ENCODE results near the gene DOK7. TPM values are rescaled to one million over a fixed set of nuclear protein-coding genes. Genes with fewer than 3 reads are reported as not detected.
"Not testable (repeated sequence)": the region's sequence is repeated elsewhere in the genome, so short reads cannot be mapped to it uniquely, and the experiment has no call there.

DOK7 gene
- total RNA-seq, 2 experiments from 2014 or later, result not detected

GRCh38 chr4:3502941-3503936 lies 40.1 kb downstream of the DOK7 start:
- intact Hi-C loops (cut with micrococcal nuclease), result no loop called here
- H3K9me3 Mint-ChIP-seq, result no peaks in the 10 kb centered on the region
- no peaks in the 10 kb centered on the region for H3K27me3 Mint-ChIP-seq (ENCODE audit: low read depth)
- no peak for DNase-seq
- H3K27ac Mint-ChIP-seq, result no peak overlapping the region
- CTCF ChIA-PET, result no interaction called here
- peaks cover 3% of the 10 kb centered on the region for H3K4me1 Mint-ChIP-seq (ENCODE audit: low read depth)
- H3K36me3 Mint-ChIP-seq (ENCODE audit: low read depth), result peaks cover 18% of the 10 kb centered on the region
- no peak overlapping the region for H3K4me3 Mint-ChIP-seq

GRCh38 chr4:3505231-3505630 lies 42.1 kb downstream of the DOK7 start:
- no peak for DNase-seq
- no peak overlapping the region for H3K4me3 Mint-ChIP-seq
- intact Hi-C loops (cut with micrococcal nuclease), result no loop called here
- H3K4me1 Mint-ChIP-seq (ENCODE audit: low read depth), result peaks cover 3% of the 10 kb centered on the region
- H3K9me3 Mint-ChIP-seq, result no peaks in the 10 kb centered on the region
- peaks cover 27% of the 10 kb centered on the region for H3K36me3 Mint-ChIP-seq (ENCODE audit: low read depth)
- no peaks in the 10 kb centered on the region for H3K27me3 Mint-ChIP-seq (ENCODE audit: low read depth)
- no peak overlapping the region for H3K27ac Mint-ChIP-seq
- CTCF ChIA-PET, result interaction anchor here (0.8 to 1.1 kb wide), 2 partner anchors 8 to 24 kb away, joined by 3 to 5 read pairs; no protein-coding TSS in a partner anchor

GRCh38 chr4:3508542-3508941 lies 45.4 kb downstream of the DOK7 start:
- CTCF ChIA-PET, result no interaction called here

GRCh38 chr4:3510481-3510880 lies 47.4 kb downstream of the DOK7 start:
- CTCF ChIA-PET, result no interaction called here
- Mint-ChIP-seq H3K4me1 (ENCODE audit: low read depth) (no peaks in the 10 kb centered on the region), H3K9me3 (no peaks in the 10 kb centered on the region), H3K4me3 (no peak overlapping the region), H3K27me3 (ENCODE audit: low read depth) (no peaks in the 10 kb centered on the region), H3K36me3 (ENCODE audit: low read depth) (peaks cover 56% of the 10 kb centered on the region), H3K27ac (no peak overlapping the region)
- intact Hi-C loops (cut with micrococcal nuclease), result no loop called here
- DNase-seq, result no peak

More at GRCh38 chr4:3508542-3508941, 45.4 kb downstream of the DOK7 start:
- no peak overlapping the region for H3K4me3 Mint-ChIP-seq
- H3K27ac Mint-ChIP-seq, result no peak overlapping the region
- H3K36me3 Mint-ChIP-seq (ENCODE audit: low read depth), result peaks cover 52% of the 10 kb centered on the region
- no peak for DNase-seq
- intact Hi-C loops (cut with micrococcal nuclease), result no loop called here
- H3K4me1 Mint-ChIP-seq (ENCODE audit: low read depth), result peaks cover under 1% of the 10 kb centered on the region
- H3K27me3 Mint-ChIP-seq (ENCODE audit: low read depth), result no peaks in the 10 kb centered on the region
- H3K9me3 Mint-ChIP-seq, result no peaks in the 10 kb centered on the region

- Mint-ChIP-seq H3K9me3 (no peaks in the 10 kb centered on the region), H3K36me3 (ENCODE audit: low read depth) (peaks cover 54% of the 10 kb centered on the region), H3K4me3 (no peak overlapping the region), H3K4me1 (ENCODE audit: low read depth) (no peaks in the 10 kb centered on the region), H3K27me3 (ENCODE audit: low read depth) (no peaks in the 10 kb centered on the region), H3K27ac (no peak overlapping the region)
- CTCF ChIA-PET, result no interaction called here
- DNase-seq, result no peak
- intact Hi-C loops (cut with micrococcal nuclease), result no loop called here
These were observed 48.1 kb downstream of the DOK7 start for GRCh38 chr4:3511187-3511586.

GRCh38 chr4:3511601-3512000 lies 48.5 kb downstream of the DOK7 start:
- peaks cover 53% of the 10 kb centered on the region for H3K36me3 Mint-ChIP-seq (ENCODE audit: low read depth)
- H3K9me3 Mint-ChIP-seq; intact Hi-C loops (cut with micrococcal nuclease); H3K27me3 Mint-ChIP-seq (ENCODE audit: low read depth); H3K4me3 Mint-ChIP-seq; H3K27ac Mint-ChIP-seq; H3K4me1 Mint-ChIP-seq (ENCODE audit: low read depth); CTCF ChIA-PET; DNase-seq: not testable (repeated sequence)

GRCh38 chr4:3512279-3512678 lies 49.2 kb downstream of the DOK7 start:
- no peak for DNase-seq
- Mint-ChIP-seq H3K27ac (no peak overlapping the region), H3K4me1 (ENCODE audit: low read depth) (no peaks in the 10 kb centered on the region), H3K4me3 (no peak overlapping the region), H3K36me3 (ENCODE audit: low read depth) (peaks cover 53% of the 10 kb centered on the region), H3K27me3 (ENCODE audit: low read depth) (no peaks in the 10 kb centered on the region), H3K9me3 (no peaks in the 10 kb centered on the region)
- intact Hi-C loops (cut with micrococcal nuclease), result no loop called here
- CTCF ChIA-PET, result no interaction called here

- Mint-ChIP-seq H3K27me3 (ENCODE audit: low read depth) (no peaks in the 10 kb centered on the region), H3K36me3 (ENCODE audit: low read depth) (peaks cover 53% of the 10 kb centered on the region)
- CTCF ChIA-PET, result interaction anchor here (1.4 kb wide), 1 partner anchor 8 kb away, joined by 3 read pairs; no protein-coding TSS in a partner anchor
These were observed 49.6 kb downstream of the DOK7 start for GRCh38 chr4:3512719-3513118.

GRCh38 chr4:3513807-3514206 lies 50.7 kb downstream of the DOK7 start:
- Mint-ChIP-seq H3K27ac (no peak overlapping the region), H3K9me3 (no peaks in the 10 kb centered on the region), H3K36me3 (ENCODE audit: low read depth) (peaks cover 49% of the 10 kb centered on the region), H3K4me1 (ENCODE audit: low read depth) (no peaks in the 10 kb centered on the region), H3K27me3 (ENCODE audit: low read depth) (no peaks in the 10 kb centered on the region), H3K4me3 (no peak overlapping the region)
- CTCF ChIA-PET, result interaction anchor here (1.3 to 1.4 kb wide), 2 partner anchors 9 to 33 kb away, joined by 3 to 4 read pairs; no protein-coding TSS in a partner anchor
- DNase-seq, result no peak
- intact Hi-C loops (cut with micrococcal nuclease), result no loop called here

More at GRCh38 chr4:3512719-3513118, 49.6 kb downstream of the DOK7 start:
- no peak overlapping the region for H3K27ac Mint-ChIP-seq
- H3K4me1 Mint-ChIP-seq (ENCODE audit: low read depth), result no peaks in the 10 kb centered on the region
- no peak for DNase-seq
- intact Hi-C loops (cut with micrococcal nuclease), result no loop called here
- no peaks in the 10 kb centered on the region for H3K9me3 Mint-ChIP-seq
- no peak overlapping the region for H3K4me3 Mint-ChIP-seq

- H3K36me3 Mint-ChIP-seq (ENCODE audit: low read depth), result peaks cover 47% of the 10 kb centered on the region
- intact Hi-C loops (cut with micrococcal nuclease), result no loop called here
- no peaks in the 10 kb centered on the region for H3K9me3 Mint-ChIP-seq
- H3K4me3 Mint-ChIP-seq, result no peak overlapping the region
- CTCF ChIA-PET, result interaction anchor here (1.3 kb wide), 1 partner anchor 34 kb away, joined by 4 read pairs; no protein-coding TSS in a partner anchor
- no peak for DNase-seq
- no peaks in the 10 kb centered on the region for H3K4me1 Mint-ChIP-seq (ENCODE audit: low read depth)
- no peak overlapping the region for H3K27ac Mint-ChIP-seq
- no peaks in the 10 kb centered on the region for H3K27me3 Mint-ChIP-seq (ENCODE audit: low read depth)
These were observed 51.2 kb downstream of the DOK7 start for GRCh38 chr4:3514221-3514780.

GRCh38 chr4:3514806-3515501 lies 51.8 kb downstream of the DOK7 start:
- Mint-ChIP-seq H3K9me3 (no peaks in the 10 kb centered on the region), H3K4me3 (no peak overlapping the region), H3K27ac (no peak overlapping the region), H3K4me1 (ENCODE audit: low read depth) (no peaks in the 10 kb centered on the region), H3K36me3 (ENCODE audit: low read depth) (peaks cover 49% of the 10 kb centered on the region), H3K27me3 (ENCODE audit: low read depth) (no peaks in the 10 kb centered on the region)
- intact Hi-C loops (cut with micrococcal nuclease), result no loop called here
- no peak for DNase-seq
- CTCF ChIA-PET, result interaction anchor here (1.3 kb wide), 1 partner anchor 35 kb away, joined by 4 read pairs; no protein-coding TSS in a partner anchor

GRCh38 chr4:3515646-3516045 lies 52.5 kb downstream of the DOK7 start:
- Mint-ChIP-seq H3K36me3 (ENCODE audit: low read depth) (peaks cover 44% of the 10 kb centered on the region), H3K4me3 (no peak overlapping the region), H3K4me1 (ENCODE audit: low read depth) (no peaks in the 10 kb centered on the region), H3K27me3 (ENCODE audit: low read depth) (no peaks in the 10 kb centered on the region), H3K27ac (no peak overlapping the region), H3K9me3 (no peaks in the 10 kb centered on the region)
- DNase-seq, result no peak
- intact Hi-C loops (cut with micrococcal nuclease), result no loop called here
- CTCF ChIA-PET, result no interaction called here

Data from activated naive CD4-positive, alpha-beta T cell treated with anti-CD3 and anti-CD28 coated beads for 36 hours (primary cell).